ENCODE data around the gene TMEM40.
"Not testable (repeated sequence)": the region's sequence is repeated elsewhere in the genome, so short reads cannot be mapped to it uniquely, and the experiment has no call there.

DNA sequence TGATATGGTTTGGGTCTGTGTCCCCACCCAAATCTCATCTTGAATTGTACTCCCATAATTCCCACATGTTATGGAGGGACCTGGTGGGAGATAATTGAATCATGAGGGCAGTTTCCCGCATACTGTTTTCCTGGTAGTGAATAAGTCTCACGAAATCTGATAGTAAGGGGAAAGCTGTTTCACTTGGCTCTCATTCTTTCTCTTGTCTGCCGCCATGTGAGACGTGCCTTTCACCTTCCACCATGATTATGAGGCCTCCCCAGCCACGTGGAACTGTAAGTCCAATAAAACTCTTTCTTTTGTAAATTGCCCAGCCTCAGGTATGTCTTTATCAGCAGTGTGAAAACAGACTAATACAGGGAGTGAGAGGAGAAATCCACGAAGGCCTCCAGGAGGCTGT is 16.9 kb upstream of the TMEM40 start:
- TF ChIP-seq EZH2 (conservative IDR thresholded peaks at IDR 0.05; ENCODE audit: low read depth, low read length); LBX2 (CRISPR knock-in tag; IDR thresholded peaks at IDR 0.05; ENCODE audit: borderline replicate concordance); MXI1 (IDR thresholded peaks at IDR 0.05; ENCODE audit: borderline replicate concordance, low read depth, low read length); ZFP36L2 (CRISPR knock-in tag; IDR thresholded peaks at IDR 0.05); ZNF207 (IDR thresholded peaks at IDR 0.05; ENCODE audit: borderline replicate concordance); SP5 (CRISPR knock-in tag; IDR thresholded peaks at IDR 0.05; ENCODE audit: borderline replicate concordance, low read depth); FOXP1 (IDR thresholded peaks at IDR 0.05); FOXP1 (CRISPR knock-in tag; IDR thresholded peaks at IDR 0.05); DPF2 (CRISPR knock-in tag; IDR thresholded peaks at IDR 0.05; ENCODE audit: borderline replicate concordance, low read depth); TRAFD1 (CRISPR knock-in tag; IDR thresholded peaks at IDR 0.05; ENCODE audit: borderline replicate concordance); CTCF (CRISPR knock-in tag; IDR thresholded peaks at IDR 0.05); ATRX (CRISPR knock-in tag; IDR thresholded peaks at IDR 0.05; ENCODE audit: borderline replicate concordance): not testable (repeated sequence)
